Chondrocyte (in vitro differentiated cells): ENCODE data around the gene LTK. TPM values are rescaled to one million over a fixed set of nuclear protein-coding genes. Genes with fewer than 3 reads are reported as not detected.

ENCODE experiments used
- DNase-seq: peaks from one replicate; pipeline ENCODE4 v3.0.0; 2021; ENCODE audit warnings: mixed read lengths, low spot score
- H3K27ac Mint-ChIP-seq: one replicate; pipeline ENCODE4 v1.8.0; 2021; ENCODE audit warnings: mild to moderate bottlenecking, moderate library complexity, mixed read lengths; ENCODE audit not compliant: unreplicated experiment
- H3K27me3 Mint-ChIP-seq: 2 replicates; pipeline ENCODE4 v1.8.0; 2021; ENCODE audit warnings: low read depth, mixed read lengths
- H3K36me3 Mint-ChIP-seq: 2 replicates; pipeline ENCODE4 v1.8.0; 2021; ENCODE audit warnings: low read depth, mixed read lengths
- H3K4me1 Mint-ChIP-seq: 2 replicates; pipeline ENCODE4 v1.8.0; 2021; ENCODE audit warnings: low read depth, mild to moderate bottlenecking, mixed read lengths
- H3K4me3 Mint-ChIP-seq: one replicate; pipeline ENCODE4 v1.8.0; 2021; ENCODE audit warnings: mild to moderate bottlenecking, moderate library complexity, mixed read lengths; ENCODE audit not compliant: unreplicated experiment
- H3K9me3 Mint-ChIP-seq: 2 replicates; pipeline ENCODE4 v1.8.0; 2021; ENCODE audit warnings: low read depth, mixed read lengths
- CTCF ChIP-seq: fragments of 200-600 bp; sonication (generic); IDR thresholded peaks from 2 replicates; pipeline ENCODE4 v1.5.0; 2021; ENCODE audit warnings: antibody characterized with exemption, mild to moderate bottlenecking, moderate library complexity
- long read RNA-seq: library from polyadenylated mRNA; stranded (forward); transcript quantifications from one replicate; pipeline ENCODE4 v2.0.0, GENCODE V29; 2021
- total RNA-seq: library from RNA; stranded (reverse); gene quantifications from 3 replicates; pipeline ENCODE4 v1.2.1, GENCODE V29; 2021

Gene LTK
- 0.73 to 1.4 TPM (median 1.0 TPM) in 3 replicates for total RNA-seq
- long read RNA-seq, partial matches to known transcripts: 1 of 3 reads
- long read RNA-seq, other reads (novel, unspliced or antisense): 2 of 3 reads

DNA sequence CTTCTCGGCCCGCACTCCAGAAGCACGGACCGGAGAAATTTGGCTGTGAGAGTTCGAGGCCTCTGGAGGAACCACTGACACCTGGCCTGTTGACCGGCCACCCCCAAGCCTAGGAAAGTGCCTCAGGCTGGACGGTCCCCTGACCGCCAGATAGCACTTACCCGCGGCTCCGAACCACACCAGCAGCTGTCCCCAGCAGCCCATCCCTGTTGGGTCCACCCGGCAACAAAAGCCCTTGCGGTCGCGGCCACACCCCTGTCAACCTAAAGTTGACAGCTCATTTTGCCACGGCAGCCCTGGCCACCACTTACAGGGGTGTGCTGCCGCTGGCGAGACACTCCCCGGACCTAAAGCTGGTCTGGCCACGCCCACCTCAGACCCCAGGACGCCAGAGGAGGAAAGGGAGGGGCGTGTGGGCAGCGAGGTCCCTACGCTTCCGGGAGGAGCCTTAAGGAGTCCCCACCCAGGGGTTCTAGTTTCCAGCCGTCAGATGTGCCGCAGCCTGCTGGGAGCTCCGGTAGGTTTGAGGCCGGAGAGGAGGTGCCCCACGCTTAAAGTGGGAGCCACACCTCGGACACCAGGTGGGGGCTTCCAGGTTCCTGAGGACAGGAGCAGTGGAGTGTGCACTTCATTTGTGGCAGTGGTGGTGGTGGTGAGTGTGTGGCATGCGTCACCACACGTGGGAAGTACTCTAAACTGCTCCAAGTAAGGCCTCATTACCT, at the start of gene LTK:
LTK (minus strand) TSS at position 322 of the 722 bp plus-strand sequence; CDS start at position 204, 118 bp downstream.
- no peaks in the 10 kb centered on the region for H3K9me3 Mint-ChIP-seq
- peaks cover 3% of the 10 kb centered on the region for H3K36me3 Mint-ChIP-seq
- peaks cover 20% of the 10 kb centered on the region for H3K4me1 Mint-ChIP-seq
- H3K27me3 Mint-ChIP-seq: peaks cover 26% of the 10 kb centered on the region
- peak within 1 kb of the TSS; percentile 61 for H3K4me3 Mint-ChIP-seq
- TF ChIP-seq CTCF: no peak
- H3K27ac Mint-ChIP-seq: peak within 1 kb of the TSS; percentile 17
- no peak for DNase-seq

- H3K4me1 Mint-ChIP-seq: peaks cover 45% of the 10 kb centered on the region
- H3K4me3 Mint-ChIP-seq: no peak overlapping the region
- no peak overlapping the region for H3K27ac Mint-ChIP-seq
- no peak for TF ChIP-seq CTCF
- no peaks in the 10 kb centered on the region for H3K9me3 Mint-ChIP-seq
- DNase-seq: no peak
- H3K36me3 Mint-ChIP-seq: no peaks in the 10 kb centered on the region
- no peaks in the 10 kb centered on the region for H3K27me3 Mint-ChIP-seq
Observed at GRCh38 chr15:41562784-41563198, 49.2 kb upstream of the LTK start.

DNA sequence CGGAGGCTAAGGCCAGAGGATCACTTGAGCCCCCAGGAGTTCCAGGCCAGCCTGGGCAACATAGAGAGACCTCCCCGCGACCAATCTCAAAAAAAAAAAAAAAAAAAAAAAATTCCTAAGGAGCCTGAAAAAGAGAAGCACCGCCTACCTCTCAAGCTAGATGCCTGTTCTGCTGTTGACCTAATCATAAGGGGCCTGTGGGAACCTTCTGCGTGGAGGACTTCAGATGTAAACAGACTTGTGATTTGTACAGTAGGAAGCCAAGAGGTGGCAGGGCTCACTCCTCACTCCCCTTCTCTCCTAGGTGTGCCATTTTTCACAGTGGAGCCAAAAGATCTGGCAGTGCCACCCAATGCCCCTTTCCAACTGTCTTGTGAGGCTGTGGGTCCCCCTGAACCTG, 48.6 kb upstream of the LTK start:
- no peak for DNase-seq
- no peak overlapping the region for H3K27ac Mint-ChIP-seq
- H3K36me3 Mint-ChIP-seq: no peaks in the 10 kb centered on the region
- no peaks in the 10 kb centered on the region for H3K9me3 Mint-ChIP-seq
- no peaks in the 10 kb centered on the region for H3K27me3 Mint-ChIP-seq
- H3K4me1 Mint-ChIP-seq: peaks cover 45% of the 10 kb centered on the region
- no peak for TF ChIP-seq CTCF
- no peak overlapping the region for H3K4me3 Mint-ChIP-seq

GRCh38 chr15:41561777-41562145, 48.1 kb upstream of the LTK start:
- peak; percentile 45 for TF ChIP-seq CTCF
- Mint-ChIP-seq H3K27ac (no peak overlapping the region), H3K36me3 (no peaks in the 10 kb centered on the region), H3K9me3 (no peaks in the 10 kb centered on the region), H3K4me1 (peaks cover 45% of the 10 kb centered on the region), H3K27me3 (no peaks in the 10 kb centered on the region), H3K4me3 (no peak overlapping the region)
- DNase-seq: no peak

DNA sequence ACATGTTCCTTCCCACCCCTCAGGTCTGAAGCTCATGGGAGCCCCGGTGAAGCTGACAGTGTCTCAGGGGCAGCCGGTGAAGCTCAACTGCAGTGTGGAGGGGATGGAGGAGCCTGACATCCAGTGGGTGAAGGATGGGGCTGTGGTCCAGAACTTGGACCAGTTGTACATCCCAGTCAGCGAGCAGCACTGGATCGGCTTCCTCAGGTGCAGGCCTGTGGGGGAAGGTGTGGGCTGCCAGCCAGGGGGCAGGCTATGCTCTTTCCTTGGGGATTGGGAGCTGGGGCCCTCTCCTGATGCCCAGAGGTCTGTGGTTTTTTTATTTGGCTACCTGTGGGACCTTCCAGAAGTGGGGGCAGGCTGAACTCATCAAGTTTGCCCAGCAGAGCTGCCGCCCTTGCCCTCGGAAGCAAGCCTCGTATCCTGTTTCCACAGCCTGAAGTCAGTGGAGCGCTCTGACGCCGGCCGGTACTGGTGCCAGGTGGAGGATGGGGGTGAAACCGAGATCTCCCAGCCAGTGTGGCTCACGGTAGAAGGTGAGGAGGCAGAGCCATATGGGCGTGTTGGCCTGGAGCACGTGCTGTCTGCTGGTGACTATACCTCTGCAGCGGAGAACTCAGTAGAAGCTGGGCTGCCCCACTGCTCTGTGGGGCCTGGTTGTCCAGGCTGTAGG, 47.6 kb upstream of the LTK start:
- Mint-ChIP-seq H3K36me3 (no peaks in the 10 kb centered on the region), H3K27me3 (no peaks in the 10 kb centered on the region), H3K4me3 (no peak overlapping the region), H3K27ac (no peak overlapping the region), H3K4me1 (peaks cover 45% of the 10 kb centered on the region), H3K9me3 (no peaks in the 10 kb centered on the region)
- no peak for TF ChIP-seq CTCF
- DNase-seq: no peak
